Posterior cingulate gyrus (tissue), 11 donors: ENCODE data around the gene UBE2J2.

ENCODE experiments used
- DNase-seq, 10 donors: peaks; one replicate each; pipeline versions ENCODE4 v3.0.0 to v3.0.0-alpha.2; 2020 to 2021; ENCODE audit warnings: mixed read lengths in 3 of 10
- intact Hi-C: fragments of 100-400 bp; cut with DNase I; formaldehyde crosslinking; loops from one replicate; pipeline ENCODE4 v1.15.1; 2023

The UBE2J2 gene

DNA sequence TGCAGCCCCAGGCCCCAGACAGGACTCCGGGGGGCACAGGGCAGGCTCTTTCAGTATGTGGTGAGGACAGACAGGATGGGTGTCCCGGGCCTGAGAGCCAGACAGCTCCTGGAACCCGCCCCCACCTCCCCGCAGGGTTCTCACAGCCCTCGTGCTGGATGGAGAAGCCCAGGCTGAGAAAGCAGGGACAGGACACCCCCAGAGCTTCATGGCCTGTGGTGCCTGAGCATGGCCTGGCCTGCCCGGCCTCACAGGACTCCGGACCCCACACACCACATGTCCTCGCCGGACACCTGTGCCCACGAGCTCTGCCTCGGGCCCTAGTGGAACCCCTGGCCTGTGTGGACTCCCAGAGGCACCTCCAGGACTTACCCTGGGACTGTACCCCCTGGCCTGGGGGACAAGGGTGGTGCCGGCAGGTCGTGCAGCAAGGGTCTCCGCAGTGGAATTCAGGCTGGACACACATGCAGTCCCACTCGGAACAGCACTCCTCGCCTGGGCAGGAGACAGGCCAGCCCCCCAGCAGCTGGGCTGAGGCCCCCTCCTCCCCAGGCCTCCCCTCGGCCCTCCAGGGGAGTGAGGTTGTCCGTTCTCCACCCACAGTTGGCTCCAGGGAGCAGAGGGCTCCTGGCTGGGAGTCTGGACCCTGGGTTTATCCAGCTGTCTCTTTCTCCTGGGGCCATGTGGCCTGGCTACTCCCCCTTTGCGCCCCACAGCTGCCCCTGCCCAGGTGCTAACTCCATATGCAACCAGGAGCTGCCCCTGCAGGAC lies 68.5 kb downstream of the UBE2J2 start:
- intact Hi-C loops, result no loop called here
- DNase-seq, result peak in 3 of 10 donors; percentile 65 to 77 (median 72)

DNA sequence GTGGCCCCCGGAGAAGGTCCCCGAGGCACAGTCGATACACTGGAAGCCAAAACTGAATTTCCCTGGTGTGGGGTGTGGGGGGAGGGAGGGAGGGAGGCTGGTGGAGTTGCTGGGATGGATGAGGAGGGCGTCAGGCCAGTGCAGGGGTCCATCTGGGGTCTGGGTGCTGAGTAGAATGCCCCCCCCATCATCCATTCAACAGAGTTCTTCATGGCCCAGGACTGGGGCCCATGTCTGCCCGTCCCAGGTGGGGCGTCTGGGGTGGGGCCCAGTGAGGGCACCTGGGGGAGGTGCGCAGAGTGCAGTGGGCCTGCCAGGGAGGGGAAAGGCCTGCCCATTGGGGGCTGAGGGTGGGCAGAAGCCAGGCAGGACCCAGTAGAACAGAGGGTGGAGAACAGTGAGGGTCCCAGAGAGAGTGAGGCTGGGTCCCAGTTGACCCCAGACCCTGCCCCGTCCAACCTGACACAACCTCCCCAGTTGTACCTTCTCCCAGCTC lies 69.2 kb downstream of the UBE2J2 start:
- peak in 2 of 10 donors; percentile 20 to 78 for DNase-seq
- intact Hi-C loops, result no loop called here
